GM18868 (cell line): ENCODE data around the gene EP300.
A peak's percentile ranks its signal among the peaks of the same experiment; 100 is the strongest.
"Not testable (repeated sequence)": the region's sequence is repeated elsewhere in the genome, so short reads cannot be mapped to it uniquely, and the experiment has no call there.

Source experiments
- ATAC-seq: cut with Tn5 transposase; IDR thresholded peaks from one replicate; pipeline ENCODE4 v1.9.1; 2021; ENCODE audit warnings: mild to moderate bottlenecking, moderate library complexity; ENCODE audit not compliant: unreplicated experiment

The EP300 gene

DNA sequence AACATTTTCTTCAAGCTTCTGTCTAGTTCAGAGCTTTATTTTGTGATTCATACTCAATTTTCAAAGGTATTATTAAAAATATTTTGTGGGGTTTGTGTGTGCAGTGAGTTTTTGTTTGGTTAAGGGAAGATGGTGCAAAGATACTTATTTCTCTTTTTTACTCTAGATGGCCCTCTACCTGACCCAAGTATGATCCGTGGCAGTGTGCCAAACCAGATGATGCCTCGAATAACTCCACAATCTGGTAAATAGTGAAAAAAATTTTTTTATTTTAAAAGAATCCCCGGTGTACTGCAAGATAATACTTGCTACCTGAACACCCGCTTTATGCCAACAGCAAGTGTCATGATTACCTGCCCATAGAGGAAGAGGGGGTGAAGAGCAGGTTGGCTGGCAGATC is 54.2 kb downstream of the EP300 start:
- no peak for ATAC-seq

DNA sequence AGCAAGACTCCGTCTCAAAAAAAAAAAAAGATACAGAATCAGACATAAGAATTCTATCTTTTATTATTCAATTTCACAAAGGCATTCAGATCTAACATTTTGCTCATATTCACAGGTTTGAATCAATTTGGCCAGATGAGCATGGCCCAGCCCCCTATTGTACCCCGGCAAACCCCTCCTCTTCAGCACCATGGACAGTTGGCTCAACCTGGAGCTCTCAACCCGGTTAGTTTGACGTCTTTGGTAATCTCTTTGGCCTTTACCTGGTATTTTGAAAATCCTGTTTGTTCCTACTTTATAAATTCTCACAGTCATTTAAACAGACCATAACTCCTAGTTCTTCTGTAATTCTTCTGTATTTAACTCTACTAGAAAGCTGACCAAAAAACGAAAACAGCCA is 55.3 kb downstream of the EP300 start:
- ATAC-seq: no peak

DNA sequence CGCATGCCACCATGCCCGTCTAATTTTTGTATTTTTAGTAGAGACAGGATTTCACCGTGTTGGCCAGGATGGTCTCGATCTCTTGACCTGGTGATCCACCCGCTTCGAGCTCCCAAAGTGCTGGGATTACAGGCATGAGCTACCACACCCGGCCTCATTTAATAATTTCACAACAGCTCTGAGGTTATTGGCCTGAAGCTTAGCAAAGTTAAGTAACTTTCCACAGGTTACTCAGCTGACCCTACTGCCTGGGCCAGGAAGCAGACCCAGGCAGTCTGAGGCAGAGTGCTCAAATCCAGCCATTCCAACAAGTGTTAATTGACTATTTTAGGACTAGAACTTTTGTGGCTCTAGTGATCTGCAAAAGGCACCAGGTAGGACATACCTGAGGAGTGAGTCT is 60.5 kb downstream of the EP300 start:
- ATAC-seq: no peak

DNA sequence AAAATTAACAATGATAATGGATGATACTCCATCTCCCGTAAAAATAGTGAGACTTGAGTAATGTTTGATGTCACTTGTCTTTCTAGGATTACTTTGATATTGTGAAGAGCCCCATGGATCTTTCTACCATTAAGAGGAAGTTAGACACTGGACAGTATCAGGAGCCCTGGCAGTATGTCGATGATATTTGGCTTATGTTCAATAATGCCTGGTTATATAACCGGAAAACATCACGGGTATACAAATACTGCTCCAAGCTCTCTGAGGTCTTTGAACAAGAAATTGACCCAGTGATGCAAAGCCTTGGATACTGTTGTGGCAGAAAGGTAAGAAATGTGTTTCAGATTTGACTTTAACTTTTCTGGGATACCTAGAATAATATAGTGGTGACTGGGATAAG is 64.7 kb downstream of the EP300 start:
- no peak for ATAC-seq

DNA sequence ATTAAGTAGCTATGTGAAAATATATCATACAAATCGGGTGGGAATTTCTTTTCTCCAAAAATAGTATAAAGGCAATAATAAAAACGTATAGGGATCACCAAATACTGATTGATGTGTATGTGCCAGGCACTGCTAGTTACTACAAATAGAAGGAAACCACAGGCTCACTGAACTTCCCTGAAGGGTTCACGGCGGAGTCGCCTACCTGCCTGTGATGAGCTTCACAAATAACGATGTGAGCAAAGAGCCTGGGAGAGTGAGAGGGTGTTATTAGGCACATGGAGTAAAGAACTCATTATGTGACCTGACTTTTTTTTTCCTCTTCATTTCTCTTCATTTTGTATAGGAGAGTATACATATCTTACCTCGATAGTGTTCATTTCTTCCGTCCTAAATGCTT is 76.8 kb downstream of the EP300 start:
- ATAC-seq: no peak

DNA sequence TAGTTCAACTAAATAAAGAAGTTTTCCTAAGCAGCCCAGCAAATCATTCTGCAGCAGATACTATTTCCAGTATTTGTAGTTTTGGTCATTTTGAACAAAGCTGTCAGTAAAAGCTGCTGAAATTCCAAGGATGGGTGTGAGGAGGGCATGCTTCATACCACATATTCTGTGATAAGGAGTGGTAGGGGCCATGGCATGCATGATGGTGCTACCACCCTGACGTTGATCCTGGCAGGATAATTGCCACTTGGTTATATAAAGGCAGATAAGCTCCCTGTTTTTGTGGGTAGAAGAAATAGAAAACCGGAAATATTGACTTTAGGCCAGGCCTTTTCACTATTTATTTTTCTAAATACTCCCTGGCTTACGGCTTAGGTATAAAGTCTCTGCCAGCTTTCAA is 79.6 kb downstream of the EP300 start:
- ATAC-seq: no peak

DNA sequence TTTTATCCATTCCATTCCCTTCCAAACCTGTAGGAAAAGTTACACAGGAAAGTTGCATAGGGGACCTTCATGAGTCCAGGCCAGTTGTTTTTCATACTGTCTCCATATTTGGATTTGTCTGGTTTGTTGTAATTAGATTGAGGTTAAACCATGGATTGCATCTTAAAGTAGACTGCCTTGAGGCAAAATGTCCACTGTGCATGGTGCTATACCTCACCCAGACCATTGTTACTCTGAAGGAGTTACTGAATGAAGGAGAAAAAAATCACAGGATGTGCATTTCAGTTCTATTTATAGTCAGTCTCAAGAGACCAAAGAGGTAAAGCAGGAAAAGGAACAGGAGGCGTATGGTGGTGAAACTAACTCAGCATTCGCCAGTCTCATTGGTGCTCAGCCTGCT is 83.2 kb downstream of the EP300 start:
- no peak for ATAC-seq

DNA sequence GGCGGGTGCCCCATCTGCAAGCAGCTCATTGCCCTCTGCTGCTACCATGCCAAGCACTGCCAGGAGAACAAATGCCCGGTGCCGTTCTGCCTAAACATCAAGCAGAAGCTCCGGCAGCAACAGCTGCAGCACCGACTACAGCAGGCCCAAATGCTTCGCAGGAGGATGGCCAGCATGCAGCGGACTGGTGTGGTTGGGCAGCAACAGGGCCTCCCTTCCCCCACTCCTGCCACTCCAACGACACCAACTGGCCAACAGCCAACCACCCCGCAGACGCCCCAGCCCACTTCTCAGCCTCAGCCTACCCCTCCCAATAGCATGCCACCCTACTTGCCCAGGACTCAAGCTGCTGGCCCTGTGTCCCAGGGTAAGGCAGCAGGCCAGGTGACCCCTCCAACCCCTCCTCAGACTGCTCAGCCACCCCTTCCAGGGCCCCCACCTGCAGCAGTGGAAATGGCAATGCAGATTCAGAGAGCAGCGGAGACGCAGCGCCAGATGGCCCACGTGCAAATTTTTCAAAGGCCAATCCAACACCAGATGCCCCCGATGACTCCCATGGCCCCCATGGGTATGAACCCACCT is 84.7 kb downstream of the EP300 start:
- ATAC-seq: no peak

DNA sequence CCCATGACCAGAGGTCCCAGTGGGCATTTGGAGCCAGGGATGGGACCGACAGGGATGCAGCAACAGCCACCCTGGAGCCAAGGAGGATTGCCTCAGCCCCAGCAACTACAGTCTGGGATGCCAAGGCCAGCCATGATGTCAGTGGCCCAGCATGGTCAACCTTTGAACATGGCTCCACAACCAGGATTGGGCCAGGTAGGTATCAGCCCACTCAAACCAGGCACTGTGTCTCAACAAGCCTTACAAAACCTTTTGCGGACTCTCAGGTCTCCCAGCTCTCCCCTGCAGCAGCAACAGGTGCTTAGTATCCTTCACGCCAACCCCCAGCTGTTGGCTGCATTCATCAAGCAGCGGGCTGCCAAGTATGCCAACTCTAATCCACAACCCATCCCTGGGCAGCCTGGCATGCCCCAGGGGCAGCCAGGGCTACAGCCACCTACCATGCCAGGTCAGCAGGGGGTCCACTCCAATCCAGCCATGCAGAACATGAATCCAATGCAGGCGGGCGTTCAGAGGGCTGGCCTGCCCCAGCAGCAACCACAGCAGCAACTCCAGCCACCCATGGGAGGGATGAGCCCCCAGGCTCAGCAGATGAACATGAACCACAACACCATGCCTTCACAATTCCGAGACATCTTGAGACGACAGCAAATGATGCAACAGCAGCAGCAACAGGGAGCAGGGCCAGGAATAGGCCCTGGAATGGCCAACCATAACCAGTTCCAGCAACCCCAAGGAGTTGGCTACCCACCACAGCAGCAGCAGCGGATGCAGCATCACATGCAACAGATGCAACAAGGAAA is 85.4 kb downstream of the EP300 start:
- no peak for ATAC-seq

DNA sequence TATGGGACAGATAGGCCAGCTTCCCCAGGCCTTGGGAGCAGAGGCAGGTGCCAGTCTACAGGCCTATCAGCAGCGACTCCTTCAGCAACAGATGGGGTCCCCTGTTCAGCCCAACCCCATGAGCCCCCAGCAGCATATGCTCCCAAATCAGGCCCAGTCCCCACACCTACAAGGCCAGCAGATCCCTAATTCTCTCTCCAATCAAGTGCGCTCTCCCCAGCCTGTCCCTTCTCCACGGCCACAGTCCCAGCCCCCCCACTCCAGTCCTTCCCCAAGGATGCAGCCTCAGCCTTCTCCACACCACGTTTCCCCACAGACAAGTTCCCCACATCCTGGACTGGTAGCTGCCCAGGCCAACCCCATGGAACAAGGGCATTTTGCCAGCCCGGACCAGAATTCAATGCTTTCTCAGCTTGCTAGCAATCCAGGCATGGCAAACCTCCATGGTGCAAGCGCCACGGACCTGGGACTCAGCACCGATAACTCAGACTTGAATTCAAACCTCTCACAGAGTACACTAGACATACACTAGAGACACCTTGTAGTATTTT is 86.1 kb downstream of the EP300 start:
- no peak for ATAC-seq

DNA sequence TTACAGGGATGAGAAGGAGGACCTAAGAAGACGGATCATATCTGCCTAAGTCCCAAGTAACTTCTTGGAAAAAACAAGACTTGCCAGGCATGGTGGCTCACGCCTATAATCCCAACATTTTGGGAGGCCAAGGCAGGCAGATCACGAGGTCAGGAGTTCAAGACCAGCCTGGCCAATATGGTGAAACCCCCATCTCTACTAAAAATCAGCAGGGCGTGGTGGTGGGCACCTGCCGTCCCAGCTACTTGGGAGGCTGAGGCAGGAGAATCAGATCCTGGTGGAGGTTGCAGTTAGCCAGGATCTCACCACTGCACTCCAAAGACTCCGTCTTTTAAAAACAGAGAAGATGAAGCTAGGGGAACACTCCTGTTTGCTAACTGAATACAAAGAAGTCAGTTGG is 88.0 kb downstream of the EP300 start:
- not testable (repeated sequence) for ATAC-seq

DNA sequence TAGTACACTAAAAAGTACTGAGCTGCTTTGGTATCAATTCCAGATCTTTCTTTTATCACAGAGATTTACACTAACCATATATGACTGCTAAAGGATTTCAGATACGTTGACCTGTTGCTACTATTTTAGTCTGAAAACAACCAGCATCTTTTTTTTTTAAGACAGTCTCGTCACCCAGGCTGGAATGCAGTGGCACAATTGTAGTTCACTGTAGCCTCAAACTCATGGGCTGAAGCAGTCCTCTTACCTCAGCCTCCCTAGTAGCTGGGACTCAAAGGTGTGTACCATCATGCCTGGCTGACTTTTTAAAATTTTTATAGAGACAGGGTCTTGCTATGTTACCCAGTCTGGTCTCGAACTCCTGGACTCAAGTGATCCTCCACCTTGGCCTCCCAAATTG is 88.5 kb downstream of the EP300 start:
- ATAC-seq: no peak

DNA sequence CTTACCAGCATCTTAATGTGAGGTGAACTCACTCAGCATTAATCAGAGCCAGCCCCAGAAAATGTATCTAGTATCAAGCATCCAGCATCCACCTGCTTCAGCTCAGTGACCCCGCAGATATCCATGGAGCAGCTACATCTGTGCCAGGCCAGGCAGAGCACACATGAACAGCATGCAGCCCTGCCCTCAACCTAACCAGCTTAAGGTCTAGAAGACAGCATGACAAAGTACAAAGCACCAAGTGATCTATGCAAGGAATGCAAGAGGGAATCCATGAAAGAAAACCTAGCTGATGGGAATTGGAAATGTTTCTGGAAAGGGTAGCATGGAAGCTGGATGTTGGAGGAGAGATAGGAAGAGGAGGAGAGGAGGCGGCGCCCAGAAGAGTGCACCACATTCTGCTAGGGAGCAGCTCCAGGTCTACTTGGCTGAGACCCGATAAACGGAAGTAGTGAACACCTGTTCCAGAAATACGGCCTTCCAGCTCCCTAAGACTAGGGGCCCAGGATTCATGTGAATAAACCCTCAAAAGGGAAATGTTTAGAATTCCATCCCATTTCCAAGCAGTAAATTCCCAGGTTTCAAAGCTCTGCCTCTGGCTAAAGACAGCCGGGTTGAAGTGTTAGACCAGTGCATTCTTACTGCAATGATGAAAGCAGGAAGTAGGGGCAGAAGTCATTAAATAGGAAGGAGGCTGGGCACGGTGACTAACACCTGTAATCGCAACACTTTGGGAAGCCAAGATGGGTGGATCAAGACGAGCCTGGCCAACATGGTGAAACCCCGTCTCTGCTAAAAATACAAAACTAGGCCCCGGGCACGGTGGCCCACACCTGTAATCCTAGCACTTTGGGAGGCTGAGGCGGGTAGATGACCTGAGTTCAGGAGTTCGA is 89.2 kb downstream of the EP300 start:
- no peak for ATAC-seq

DNA sequence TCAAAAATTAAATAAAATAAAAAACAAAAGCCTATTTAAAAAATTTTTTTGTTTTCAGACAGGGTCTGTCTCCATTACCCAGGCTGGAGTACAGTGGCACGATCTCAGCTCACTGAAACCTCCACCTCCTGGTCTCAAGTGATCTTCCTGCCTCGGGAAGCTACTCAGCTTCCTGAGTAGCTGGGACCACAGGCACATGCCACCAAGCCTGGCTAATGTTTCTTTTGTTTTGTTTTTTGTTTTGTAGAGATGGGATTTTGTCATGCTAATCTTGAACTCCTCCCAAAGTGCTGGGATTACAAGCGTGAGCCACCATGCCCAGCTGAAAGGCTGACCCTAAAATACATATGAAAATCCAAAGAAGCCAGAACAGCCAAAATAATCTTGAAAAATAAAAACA is 92.3 kb downstream of the EP300 start:
- no peak for ATAC-seq

DNA sequence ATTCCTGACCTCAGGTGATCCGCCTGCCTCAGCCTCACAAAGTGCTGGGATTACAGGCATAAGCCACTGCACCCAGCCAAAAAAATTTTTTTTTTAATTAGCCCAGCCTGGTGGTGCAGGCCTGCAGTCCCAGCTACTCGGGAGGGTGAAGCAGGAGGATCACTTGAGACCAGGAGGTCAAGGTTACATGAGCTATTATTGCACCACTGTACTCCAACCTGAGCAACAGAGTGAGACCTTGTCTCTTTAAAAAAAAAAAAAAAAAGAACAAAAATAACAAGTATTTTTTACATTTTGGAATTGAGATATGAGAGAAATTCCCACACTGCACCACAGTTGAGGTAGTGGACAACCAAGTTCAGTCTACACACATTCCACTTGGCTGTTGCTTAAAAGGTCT is 99.1 kb downstream of the EP300 start:
- ATAC-seq: no peak

DNA sequence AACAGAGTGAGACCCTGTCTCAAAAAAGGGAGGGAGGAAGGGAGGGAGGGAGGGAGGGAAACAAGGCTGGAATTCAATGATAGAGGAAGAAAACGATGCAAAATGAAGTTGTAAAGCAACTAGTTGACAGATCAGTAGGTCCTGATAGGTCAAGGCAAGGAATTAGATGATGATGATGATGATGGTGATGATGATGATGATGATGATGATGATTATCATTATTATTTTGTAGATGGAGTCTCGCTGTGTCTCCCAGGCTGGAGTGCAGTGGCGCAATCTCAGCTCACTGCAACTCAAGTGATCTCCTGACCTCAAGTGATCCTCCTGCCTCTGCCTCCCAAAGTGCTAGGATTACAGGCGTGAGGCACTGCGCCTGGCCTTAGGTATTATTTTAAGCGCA is 101.4 kb downstream of the EP300 start:
- ATAC-seq: no peak

DNA sequence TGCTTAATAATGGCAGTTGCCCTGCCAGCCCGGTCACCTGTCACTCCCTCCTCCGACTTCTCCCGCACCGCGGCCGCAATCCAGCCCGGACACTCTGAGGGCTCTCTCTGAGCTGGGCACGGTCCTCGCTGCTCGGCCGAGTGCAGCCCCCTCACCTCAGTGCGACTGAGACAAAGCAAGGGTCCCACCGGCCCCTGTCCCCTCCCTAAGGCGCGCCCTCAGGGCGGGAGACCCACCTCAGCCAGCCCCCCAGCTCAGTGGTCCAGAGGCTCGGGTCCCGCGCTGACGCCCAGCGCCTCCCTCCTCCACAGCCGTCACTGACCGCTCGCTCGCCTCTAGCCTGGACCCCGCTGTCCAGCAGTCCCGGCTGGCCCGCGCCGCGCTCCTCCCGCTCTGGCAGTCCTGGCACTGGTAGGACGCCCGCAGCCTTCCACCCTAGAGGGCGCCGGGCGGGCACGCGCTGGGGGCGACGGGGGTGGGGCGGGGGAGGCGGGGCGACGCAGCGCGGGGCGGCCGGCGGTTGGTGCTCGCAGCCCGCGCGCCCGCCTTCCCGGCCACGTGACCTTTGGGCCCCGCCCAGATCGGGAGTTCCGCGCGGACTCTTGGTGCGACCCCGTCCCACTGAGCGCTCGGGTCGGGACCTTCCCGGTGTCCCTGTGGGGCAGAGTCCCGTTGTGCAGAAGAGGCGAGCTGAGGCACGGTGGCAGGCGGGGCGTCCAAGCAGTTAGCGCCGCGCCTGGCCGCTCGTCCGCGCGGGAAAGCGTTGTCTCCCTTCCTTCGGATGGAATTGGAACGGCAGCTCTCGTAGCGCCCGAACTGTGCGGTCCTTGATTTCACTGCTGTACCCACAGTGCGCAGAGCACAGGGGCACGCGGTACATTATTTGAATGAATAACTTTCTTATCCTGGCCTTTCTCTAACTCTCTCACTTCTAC is 104.9 kb downstream of the EP300 start:
- peak; percentile 63 for ATAC-seq

DNA sequence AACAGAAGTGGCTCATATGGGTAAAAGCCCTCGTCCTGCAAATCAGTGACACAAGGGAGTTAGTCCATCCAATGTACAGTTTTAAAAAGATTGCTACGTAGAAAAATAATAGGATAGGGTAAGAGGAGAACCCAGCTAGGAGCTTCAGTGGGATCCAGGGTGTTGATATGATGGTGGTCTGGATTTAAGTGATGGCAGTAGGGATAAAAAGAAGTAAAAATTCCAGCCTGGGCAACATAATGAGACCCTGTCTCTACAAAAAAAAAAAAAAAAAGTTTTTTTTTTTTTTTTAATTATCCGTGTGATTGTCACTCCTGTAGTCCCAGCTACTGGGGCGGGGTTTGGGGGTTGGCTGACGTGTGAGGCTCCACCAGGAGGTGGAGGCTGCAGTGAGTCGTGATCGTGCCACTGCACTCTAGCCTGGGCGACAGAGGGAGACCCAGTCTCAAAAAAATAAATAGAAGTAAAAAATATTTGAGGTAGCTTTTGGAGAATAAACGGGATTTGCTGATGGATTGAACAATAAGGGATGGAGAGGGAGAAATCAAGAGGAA is 105.7 kb downstream of the EP300 start:
- ATAC-seq: no peak

DNA sequence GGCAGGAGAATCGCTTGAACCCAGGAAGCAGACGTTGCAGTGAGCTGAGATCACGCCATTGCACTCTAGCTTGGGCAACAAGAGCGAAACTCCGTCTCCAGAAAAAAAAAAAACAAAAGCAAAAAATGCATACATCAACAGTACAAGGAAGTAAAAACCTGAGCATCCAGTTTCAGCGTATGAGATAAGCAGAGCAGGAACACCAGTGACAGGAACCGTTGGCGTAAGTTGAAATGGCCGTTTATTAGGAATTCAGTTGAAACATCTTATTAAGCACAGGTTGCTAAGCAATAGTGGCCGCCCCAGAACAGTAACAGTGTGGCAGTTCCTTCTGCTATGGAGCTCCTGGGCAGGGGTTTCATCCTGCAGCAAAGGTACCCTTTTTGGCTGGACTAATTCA is 108.7 kb downstream of the EP300 start:
- no peak for ATAC-seq

DNA sequence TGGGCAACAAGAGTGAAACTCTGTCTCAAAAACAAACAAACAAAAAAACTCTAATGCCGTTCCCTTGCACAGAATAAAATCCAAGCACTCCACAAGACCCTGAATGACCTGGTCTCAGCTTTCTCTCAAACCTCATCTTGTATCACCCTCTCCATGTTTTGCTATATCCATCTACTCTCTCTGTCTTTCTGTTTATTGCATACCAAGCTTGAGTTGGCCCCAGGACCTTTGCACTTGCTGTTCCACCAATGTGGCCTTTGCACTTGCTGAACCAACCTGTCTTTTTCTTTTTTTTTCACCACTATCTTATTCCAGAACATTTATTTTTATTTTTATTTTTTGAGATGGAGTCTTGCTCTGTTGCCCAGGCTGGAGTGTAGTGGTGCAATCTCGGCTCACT is 110.7 kb downstream of the EP300 start:
- ATAC-seq: no peak
